Fibroblast of skin of right quadriceps (primary cell): ENCODE data around the gene C3orf22.

Source experiments
- DNase-seq: peaks from one replicate; pipeline ENCODE4 v3.0.0-alpha.2; 2013

The C3orf22 gene

DNA sequence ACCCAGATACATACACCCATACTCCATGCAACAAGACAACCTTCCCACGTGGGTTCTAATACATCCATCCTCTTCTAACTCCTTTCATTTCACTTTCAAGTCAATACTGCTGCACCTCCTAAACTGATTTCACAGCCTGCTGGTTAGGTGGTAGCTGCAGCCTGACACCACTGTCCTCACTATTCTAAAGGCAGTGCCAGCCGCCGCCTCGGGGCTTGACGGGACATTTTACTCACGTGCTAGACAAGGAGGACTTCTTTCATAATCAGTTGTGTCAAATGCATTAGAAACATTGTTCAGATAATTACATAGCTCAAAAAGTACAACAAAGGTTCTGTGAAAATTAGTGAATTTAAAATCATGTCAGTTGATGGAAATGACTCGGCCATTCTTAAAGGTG is 47.4 kb downstream of the C3orf22 start:
- DNase-seq = no peak

DNA sequence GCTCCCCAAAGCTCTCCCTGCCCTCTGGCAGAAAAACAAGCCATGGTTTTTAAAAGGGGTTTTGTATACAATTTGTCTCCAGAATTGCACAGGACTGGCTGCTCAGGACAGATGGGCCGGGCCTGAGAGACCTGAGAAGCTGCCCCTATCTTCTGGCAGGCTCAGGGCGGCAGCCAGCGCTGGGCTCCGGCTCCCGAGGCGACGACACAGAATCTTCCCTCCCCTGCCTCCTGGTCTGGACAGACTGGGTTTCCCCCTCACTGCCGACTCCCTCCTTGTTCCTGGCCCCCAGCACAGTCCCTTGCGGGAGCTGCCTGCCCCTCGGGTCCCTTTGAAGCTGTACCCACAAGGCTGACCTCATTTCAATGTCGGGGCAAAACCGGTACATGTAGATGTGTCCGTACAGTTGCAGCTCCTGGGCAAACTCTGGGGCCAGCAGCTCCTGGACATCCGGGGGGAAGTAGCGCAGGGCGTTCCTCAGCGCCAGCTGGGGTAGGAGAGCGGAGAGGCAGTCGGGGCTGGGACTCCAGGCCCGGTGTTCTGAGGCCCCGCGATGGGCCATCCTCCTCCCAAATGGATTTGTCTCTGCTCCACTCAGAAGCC is 48.3 kb downstream of the C3orf22 start:
- no peak for DNase-seq

DNA sequence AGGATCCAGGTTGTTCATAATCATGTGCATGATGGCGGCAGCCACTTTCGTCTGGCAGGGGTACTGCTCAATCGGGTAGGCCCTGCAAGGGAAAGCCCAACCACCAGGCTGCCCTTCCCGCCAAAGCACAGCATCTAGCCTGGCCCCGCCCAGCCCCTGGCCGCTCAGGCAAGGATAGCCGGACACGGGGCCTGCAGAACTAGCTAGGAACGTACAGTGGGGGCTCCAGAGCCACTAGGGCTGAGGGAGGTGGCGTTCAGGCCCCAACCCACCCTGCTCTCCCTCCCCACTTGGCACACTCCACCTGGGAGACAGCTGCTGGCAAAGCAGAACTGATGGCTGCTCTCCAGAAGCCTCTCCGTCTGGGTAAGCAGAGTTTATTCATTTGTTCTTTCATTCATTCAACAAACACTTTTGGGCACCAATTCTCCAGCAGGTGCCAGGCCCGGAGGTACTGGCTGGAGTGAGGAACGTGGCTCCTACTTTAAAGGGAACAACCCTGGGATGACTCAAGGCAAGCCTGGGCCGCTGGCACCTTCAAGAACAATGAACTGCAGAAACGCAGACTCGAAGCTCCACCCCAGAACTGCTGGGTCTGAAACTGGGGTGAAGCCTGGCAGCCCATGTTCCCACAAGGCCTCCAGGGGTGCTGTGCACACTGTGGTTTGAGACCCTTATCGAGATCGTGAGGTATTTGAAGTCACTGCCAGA is 49.0 kb downstream of the C3orf22 start:
- no peak for DNase-seq

DNA sequence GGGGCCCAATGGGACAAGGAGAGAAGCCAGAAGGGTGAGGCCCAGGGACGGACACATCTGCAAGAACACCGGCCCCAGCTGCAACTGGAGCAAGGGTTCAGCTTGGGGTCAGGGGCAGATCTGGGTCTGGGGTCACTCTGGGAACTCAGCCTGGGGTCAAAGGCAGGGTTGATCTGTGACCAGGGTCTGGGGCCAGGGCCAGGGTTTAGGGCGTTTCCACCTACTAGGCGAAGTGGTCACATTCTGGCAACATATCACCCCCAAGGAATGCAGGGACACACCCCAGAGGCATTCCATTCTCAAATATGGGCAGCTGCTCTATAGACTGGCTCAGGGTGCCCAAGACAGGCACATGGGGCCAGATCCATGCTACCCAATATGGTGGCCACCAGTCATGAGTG is 50.2 kb downstream of the C3orf22 start:
- no peak for DNase-seq

DNA sequence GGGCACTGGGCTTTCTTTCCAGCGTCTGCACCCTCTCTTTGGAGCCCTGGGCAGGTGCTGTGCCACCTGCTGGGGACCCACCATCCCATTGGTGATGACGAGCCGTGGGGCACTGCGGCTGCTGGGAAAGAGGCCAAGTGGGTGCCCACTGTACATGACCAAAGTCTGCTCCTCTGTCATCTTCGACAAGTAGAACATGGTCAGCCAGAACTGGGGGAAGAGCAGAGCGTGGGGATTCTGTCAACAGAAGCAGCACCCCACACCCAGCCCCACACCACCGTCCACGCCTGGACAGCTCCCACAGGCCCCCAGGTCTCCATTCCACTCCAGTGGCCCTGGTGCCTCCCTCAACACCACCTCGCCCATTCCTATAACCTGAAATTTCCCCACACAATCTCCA is 50.8 kb downstream of the C3orf22 start:
- no peak for DNase-seq

DNA sequence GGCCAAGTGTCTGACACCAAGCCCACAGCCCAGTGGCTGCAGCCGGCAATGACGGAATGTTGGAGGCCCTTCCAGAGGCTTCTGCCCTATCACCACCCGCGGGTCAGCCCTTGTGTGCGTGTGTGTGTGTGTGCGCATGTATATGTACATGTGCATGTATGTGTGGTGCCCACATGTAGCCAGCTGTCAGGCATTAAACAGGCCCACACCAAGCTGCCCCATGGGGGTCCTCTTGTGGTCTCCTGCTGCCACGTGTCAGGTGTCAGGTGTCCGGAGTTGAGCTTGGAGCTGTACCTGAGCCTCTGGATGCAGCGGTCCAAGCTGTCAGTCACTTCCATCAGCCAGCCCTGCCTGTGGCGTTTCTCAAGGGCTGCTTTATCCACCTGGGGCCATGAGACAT is 55.0 kb downstream of the C3orf22 start:
- DNase-seq = no peak

DNA sequence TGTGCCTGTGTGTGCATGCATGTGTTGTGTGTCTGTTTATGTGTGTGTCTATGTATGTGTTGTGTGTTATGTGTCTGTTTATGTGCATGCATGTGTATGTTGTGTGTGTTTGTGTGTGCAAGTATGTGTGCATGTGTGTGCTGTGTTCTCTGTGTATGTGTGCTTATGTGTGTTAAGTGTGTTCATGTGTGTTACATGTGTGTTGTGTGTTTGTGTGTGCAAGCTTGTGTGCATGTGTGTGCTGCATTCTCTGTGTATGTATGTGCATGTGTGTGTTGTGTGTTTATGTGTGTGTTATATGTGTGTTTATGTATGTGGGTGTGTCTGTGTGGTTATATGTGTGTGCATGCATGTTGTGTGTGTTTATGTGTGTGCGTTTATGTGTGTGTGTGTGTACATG is 56.1 kb downstream of the C3orf22 start:
- DNase-seq = no peak

DNA sequence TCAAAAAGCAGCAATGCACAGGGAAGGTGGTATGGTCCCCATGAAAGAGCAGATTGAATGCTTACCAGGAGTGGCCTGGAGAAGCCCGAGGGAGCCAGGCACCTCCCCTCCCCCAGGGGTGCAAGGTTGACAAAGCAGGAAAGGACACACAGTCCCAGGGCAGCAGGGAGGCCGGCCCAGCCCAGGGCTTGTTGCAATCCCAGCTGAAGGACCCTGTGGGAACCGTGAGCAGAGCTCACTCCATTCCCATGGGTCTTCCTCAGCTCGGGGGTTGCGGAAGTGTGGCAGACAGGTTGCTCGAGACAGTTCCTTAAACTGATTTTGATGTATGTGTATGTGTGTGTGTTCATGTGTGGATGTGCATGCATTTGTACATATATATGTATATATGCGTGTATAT is 57.0 kb downstream of the C3orf22 start:
- no peak for DNase-seq

DNA sequence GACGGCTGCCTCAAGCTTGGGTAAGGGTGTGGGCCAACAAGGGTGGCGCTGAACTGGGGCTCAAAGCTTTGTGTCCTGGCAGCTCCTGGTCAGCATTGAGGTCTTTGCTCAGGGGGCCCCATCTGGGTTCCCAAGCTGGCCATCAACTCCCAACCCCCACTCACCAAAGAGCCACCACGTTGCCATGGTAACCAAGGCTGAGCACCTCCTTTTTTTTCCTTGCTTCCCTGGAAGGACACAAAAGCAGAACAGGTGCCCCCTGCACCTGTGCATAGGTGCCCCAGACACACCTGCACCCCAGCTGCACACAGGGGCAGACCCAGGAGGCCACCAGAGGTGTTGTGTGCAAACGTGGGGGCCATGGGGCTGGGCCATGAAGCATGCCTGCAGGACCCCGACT is 57.7 kb downstream of the C3orf22 start:
- DNase-seq = no peak

DNA sequence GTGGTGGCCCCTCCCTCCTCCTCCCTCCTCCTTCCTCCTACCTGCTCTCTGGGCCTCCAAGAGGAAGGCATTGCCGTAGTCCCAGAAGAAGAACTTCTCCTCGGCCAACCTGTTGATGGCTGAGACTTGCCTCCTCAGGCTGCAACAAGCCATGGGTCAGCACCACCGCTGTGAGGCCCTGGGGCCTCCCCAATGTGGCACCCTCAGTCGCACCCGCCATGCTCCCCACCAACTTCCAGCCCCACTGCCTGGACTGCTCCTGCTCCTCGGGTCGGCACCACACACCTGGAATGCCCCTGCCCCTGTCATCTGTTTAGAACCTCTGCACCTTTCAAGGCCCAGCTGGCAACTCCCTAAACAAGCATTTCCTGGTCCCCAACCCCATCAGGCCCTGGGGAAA is 58.7 kb downstream of the C3orf22 start:
- no peak for DNase-seq
